B cell (primary cell): Measurements from ENCODE around the gene GGA3.

ENCODE experiments used
- CTCF ChIP-seq: fragments of 200-600 bp; IDR thresholded peaks from one replicate; pipeline ENCODE4 v1.8.0; 2022; ENCODE audit warnings: antibody characterized with exemption, mild to moderate bottlenecking
- EZH2 ChIP-seq: IDR thresholded peaks from 2 replicates; pipeline ENCODE4 v1.6.1; 2012; ENCODE audit warnings: borderline replicate concordance, low read depth, mild to moderate bottlenecking, moderate library complexity, low read length; ENCODE audit not compliant: insufficient read depth, poor library complexity, severe bottlenecking

GRCh38 chr17:75285123-75285522, 23.7 kb upstream of the GGA3 start:
- TF ChIP-seq CTCF (no peak), EZH2 (no peak)
